WTC11 (cell line): ENCODE data around the gene INO80E. TPM values are rescaled to one million over a fixed set of nuclear protein-coding genes. Genes with fewer than 3 reads are reported as not detected.

Source experiments
- ATAC-seq: fragments of 200-7000 bp; cut with Tn5 transposase; 2 replicates; pipeline ENCODE4 v1.10.0; 2021; ENCODE audit warnings: mild to moderate bottlenecking, moderate library complexity
- CTCF ChIA-PET: fragments of 300-600 bp; sonication (Branson Sonifier 250); formaldehyde crosslinking; loops from one replicate; lab custom pipeline; 2021; ENCODE audit warnings: antibody characterized with exemption; lab: Charles Lee
- POLR2A ChIA-PET: fragments of 350-600 bp; sonication (Branson Sonifier 250); formaldehyde crosslinking; loops from one replicate; lab custom pipeline; 2021; ENCODE audit warnings: antibody characterized with exemption; lab: Charles Lee
- DNase-seq: peaks from one replicate; pipeline ENCODE4 v3.0.0; 2021; ENCODE audit warnings: low spot score
- H3K27ac Mint-ChIP-seq: 2 replicates; pipeline ENCODE4 v1.8.0; 2021; ENCODE audit warnings: mixed read lengths
- H3K27me3 Mint-ChIP-seq: 2 replicates; pipeline ENCODE4 v1.8.0; 2021; ENCODE audit warnings: low read depth, mild to moderate bottlenecking, moderate library complexity, mixed read lengths
- H3K36me3 Mint-ChIP-seq: 2 replicates; pipeline ENCODE4 v1.8.0; 2021; ENCODE audit warnings: mixed read lengths
- H3K4me1 Mint-ChIP-seq: 2 replicates; pipeline ENCODE4 v1.8.0; 2022; ENCODE audit warnings: mixed read lengths
- H3K4me3 Mint-ChIP-seq: 2 replicates; pipeline ENCODE4 v1.8.0; 2021; ENCODE audit warnings: mild to moderate bottlenecking, moderate library complexity, mixed read lengths
- H3K9me3 Mint-ChIP-seq: 2 replicates; pipeline ENCODE4 v1.8.0; 2021; ENCODE audit warnings: mixed read lengths
- ELF4 ChIP-seq: sonication (generic); formaldehyde crosslinking; IDR thresholded peaks from 2 replicates; pipeline ENCODE4 v1.8.1; 2022; ENCODE audit warnings: low read depth, mild to moderate bottlenecking, moderate library complexity, missing genetic modification reagents
- HMGXB4 ChIP-seq: sonication (generic); formaldehyde crosslinking; IDR thresholded peaks from 2 replicates; pipeline ENCODE4 v1.8.1; 2023; ENCODE audit warnings: mild to moderate bottlenecking, moderate library complexity, missing genetic modification reagents
- MXD4 ChIP-seq: fragments of 250-450 bp; sonication (Bioruptor Pico); IDR thresholded peaks from 2 replicates; pipeline ENCODE4 v1.8.0; 2021; ENCODE audit warnings: mild to moderate bottlenecking, moderate library complexity, borderline replicate concordance
- MYBL2 ChIP-seq: sonication (generic); formaldehyde crosslinking; IDR thresholded peaks from 2 replicates; pipeline ENCODE4 v1.8.1; 2023; ENCODE audit warnings: mild to moderate bottlenecking, moderate library complexity, missing genetic modification reagents
- TEAD1 ChIP-seq: sonication (generic); formaldehyde crosslinking; IDR thresholded peaks from 2 replicates; pipeline ENCODE4 v1.8.0; 2022; ENCODE audit warnings: mild to moderate bottlenecking, missing genetic modification reagents
- TEAD4 ChIP-seq: sonication (generic); formaldehyde crosslinking; IDR thresholded peaks from 2 replicates; pipeline ENCODE4 v1.8.0; 2022; ENCODE audit warnings: mild to moderate bottlenecking, missing genetic modification reagents
- ZNF121 ChIP-seq: sonication (generic); formaldehyde crosslinking; IDR thresholded peaks from 2 replicates; pipeline ENCODE4 v1.8.0; 2023; ENCODE audit warnings: missing genetic modification reagents
- ZNF219 ChIP-seq: sonication (generic); formaldehyde crosslinking; IDR thresholded peaks from 2 replicates; pipeline ENCODE4 v1.8.0; 2023; ENCODE audit warnings: missing genetic modification reagents, mild to moderate bottlenecking, borderline replicate concordance
- ZNF416 ChIP-seq: fragments of 250-450 bp; sonication (Bioruptor Pico); IDR thresholded peaks from 2 replicates; pipeline ENCODE4 v1.9.0; 2021; ENCODE audit warnings: mild to moderate bottlenecking, inconsistent platforms
- total RNA-seq: library from RNA; stranded (reverse); gene quantifications from 3 replicates; pipeline ENCODE4 v1.2.3, GENCODE V29; 2021
- TF ChIP-seq, protein P1 (sequence below): sonication (generic); formaldehyde crosslinking; IDR thresholded peaks from 2 replicates; pipeline ENCODE4 v1.8.0; 2023; ENCODE audit warnings: mild to moderate bottlenecking, missing genetic modification reagents
- TF ChIP-seq, protein P2 (sequence below): fragments of 200-600 bp; IDR thresholded peaks from 2 replicates; pipeline ENCODE4 v1.8.0; 2022; ENCODE audit warnings: antibody characterized with exemption
- TF ChIP-seq, protein P3 (sequence below): sonication (generic); formaldehyde crosslinking; IDR thresholded peaks from 2 replicates; pipeline ENCODE4 v1.8.1; 2023; ENCODE audit warnings: mild to moderate bottlenecking, missing genetic modification reagents
- TF ChIP-seq, protein P4 (sequence below): sonication (generic); formaldehyde crosslinking; IDR thresholded peaks from 2 replicates; pipeline ENCODE4 v1.8.0; 2023; ENCODE audit warnings: missing genetic modification reagents
- TF ChIP-seq, protein P5 (sequence below): fragments of 250-450 bp; sonication (Bioruptor Pico); IDR thresholded peaks from 2 replicates; pipeline ENCODE4 v1.9.0; 2021; ENCODE audit warnings: moderate library complexity, mild to moderate bottlenecking, inconsistent platforms, borderline replicate concordance
- TF ChIP-seq, protein P6 (sequence below): sonication (generic); formaldehyde crosslinking; IDR thresholded peaks from 2 replicates; pipeline ENCODE4 v1.8.1; 2023; ENCODE audit warnings: mild to moderate bottlenecking, missing genetic modification reagents, moderate library complexity

INO80E gene
- total RNA-seq, 1 experiment from 2014 or later, result 101 TPM

GRCh38 chr16:30004811-30005242 is 8.8 kb downstream of the INO80E start (continued):
- TF ChIP-seq, protein P1, sequence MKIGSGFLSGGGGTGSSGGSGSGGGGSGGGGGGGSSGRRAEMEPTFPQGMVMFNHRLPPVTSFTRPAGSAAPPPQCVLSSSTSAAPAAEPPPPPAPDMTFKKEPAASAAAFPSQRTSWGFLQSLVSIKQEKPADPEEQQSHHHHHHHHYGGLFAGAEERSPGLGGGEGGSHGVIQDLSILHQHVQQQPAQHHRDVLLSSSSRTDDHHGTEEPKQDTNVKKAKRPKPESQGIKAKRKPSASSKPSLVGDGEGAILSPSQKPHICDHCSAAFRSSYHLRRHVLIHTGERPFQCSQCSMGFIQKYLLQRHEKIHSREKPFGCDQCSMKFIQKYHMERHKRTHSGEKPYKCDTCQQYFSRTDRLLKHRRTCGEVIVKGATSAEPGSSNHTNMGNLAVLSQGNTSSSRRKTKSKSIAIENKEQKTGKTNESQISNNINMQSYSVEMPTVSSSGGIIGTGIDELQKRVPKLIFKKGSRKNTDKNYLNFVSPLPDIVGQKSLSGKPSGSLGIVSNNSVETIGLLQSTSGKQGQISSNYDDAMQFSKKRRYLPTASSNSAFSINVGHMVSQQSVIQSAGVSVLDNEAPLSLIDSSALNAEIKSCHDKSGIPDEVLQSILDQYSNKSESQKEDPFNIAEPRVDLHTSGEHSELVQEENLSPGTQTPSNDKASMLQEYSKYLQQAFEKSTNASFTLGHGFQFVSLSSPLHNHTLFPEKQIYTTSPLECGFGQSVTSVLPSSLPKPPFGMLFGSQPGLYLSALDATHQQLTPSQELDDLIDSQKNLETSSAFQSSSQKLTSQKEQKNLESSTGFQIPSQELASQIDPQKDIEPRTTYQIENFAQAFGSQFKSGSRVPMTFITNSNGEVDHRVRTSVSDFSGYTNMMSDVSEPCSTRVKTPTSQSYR (CRISPR knock-in tag), result no peak
- TF ChIP-seq ZNF219 (CRISPR knock-in tag) (no peak), ZNF416 (CRISPR knock-in tag) (no peak), MXD4 (CRISPR knock-in tag) (no peak), ZNF121 (no peak), MYBL2 (CRISPR knock-in tag) (no peak)
- TF ChIP-seq, protein P2, sequence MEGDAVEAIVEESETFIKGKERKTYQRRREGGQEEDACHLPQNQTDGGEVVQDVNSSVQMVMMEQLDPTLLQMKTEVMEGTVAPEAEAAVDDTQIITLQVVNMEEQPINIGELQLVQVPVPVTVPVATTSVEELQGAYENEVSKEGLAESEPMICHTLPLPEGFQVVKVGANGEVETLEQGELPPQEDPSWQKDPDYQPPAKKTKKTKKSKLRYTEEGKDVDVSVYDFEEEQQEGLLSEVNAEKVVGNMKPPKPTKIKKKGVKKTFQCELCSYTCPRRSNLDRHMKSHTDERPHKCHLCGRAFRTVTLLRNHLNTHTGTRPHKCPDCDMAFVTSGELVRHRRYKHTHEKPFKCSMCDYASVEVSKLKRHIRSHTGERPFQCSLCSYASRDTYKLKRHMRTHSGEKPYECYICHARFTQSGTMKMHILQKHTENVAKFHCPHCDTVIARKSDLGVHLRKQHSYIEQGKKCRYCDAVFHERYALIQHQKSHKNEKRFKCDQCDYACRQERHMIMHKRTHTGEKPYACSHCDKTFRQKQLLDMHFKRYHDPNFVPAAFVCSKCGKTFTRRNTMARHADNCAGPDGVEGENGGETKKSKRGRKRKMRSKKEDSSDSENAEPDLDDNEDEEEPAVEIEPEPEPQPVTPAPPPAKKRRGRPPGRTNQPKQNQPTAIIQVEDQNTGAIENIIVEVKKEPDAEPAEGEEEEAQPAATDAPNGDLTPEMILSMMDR, result no peak
- TF ChIP-seq, protein P3, sequence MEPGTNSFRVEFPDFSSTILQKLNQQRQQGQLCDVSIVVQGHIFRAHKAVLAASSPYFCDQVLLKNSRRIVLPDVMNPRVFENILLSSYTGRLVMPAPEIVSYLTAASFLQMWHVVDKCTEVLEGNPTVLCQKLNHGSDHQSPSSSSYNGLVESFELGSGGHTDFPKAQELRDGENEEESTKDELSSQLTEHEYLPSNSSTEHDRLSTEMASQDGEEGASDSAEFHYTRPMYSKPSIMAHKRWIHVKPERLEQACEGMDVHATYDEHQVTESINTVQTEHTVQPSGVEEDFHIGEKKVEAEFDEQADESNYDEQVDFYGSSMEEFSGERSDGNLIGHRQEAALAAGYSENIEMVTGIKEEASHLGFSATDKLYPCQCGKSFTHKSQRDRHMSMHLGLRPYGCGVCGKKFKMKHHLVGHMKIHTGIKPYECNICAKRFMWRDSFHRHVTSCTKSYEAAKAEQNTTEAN (CRISPR knock-in tag), result no peak
- TF ChIP-seq, protein P4, sequence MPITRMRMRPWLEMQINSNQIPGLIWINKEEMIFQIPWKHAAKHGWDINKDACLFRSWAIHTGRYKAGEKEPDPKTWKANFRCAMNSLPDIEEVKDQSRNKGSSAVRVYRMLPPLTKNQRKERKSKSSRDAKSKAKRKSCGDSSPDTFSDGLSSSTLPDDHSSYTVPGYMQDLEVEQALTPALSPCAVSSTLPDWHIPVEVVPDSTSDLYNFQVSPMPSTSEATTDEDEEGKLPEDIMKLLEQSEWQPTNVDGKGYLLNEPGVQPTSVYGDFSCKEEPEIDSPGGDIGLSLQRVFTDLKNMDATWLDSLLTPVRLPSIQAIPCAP (CRISPR knock-in tag), result no peak

DNA sequence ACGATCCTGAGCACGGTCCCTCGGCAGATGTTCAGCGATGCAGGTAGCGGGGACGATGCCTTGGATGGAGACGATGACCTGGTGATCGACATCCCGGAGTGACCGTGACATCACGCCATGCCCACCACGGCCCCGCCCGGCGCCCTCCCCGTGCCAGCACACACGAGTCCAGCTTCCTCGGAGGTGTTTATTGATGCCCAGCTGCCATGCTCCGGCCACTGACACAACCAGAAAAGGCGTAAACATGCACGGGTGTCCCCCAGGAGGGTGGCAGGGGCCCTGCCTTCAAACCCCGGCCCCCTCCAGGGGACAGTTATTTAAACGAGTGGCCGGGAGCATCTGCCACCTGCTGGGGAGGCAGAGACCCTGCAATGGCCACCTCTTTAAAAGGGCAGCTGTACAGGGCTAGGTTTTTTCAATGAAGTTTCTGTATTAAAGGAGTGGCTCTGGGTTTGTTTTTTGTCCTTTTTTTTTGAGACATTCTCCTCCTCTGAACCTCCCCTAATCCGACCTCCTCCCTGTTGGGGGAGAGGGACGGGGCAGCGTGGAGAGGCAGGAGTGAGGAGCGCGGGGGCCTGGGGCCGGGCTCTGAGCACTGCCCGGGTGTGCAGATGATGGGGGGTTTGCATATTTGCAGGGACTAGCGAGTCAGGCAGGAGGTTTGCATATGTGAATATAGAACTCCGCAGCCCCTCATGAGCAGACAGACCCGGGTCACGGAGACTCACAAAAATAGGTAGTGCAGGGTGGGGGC is 9.5 kb downstream of the INO80E start:
- Mint-ChIP-seq H3K27me3 (peaks cover 10% of the 10 kb centered on the region), H3K36me3 (peaks cover 9% of the 10 kb centered on the region), H3K27ac (no peak overlapping the region), H3K9me3 (no peaks in the 10 kb centered on the region), H3K4me3 (no peak overlapping the region), H3K4me1 (peaks cover 16% of the 10 kb centered on the region)
- TF ChIP-seq TEAD4 (CRISPR knock-in tag), result no peak
- TF ChIP-seq, protein P5, sequence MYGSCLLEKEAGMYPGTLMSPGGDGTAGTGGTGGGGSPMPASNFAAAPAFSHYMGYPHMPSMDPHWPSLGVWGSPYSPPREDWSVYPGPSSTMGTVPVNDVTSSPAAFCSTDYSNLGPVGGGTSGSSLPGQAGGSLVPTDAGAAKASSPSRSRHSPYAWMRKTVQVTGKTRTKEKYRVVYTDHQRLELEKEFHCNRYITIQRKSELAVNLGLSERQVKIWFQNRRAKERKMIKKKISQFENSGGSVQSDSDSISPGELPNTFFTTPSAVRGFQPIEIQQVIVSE, result no peak
- TF ChIP-seq, protein P6, sequence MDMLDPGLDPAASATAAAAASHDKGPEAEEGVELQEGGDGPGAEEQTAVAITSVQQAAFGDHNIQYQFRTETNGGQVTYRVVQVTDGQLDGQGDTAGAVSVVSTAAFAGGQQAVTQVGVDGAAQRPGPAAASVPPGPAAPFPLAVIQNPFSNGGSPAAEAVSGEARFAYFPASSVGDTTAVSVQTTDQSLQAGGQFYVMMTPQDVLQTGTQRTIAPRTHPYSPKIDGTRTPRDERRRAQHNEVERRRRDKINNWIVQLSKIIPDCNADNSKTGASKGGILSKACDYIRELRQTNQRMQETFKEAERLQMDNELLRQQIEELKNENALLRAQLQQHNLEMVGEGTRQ, result no peak
- no peak for TF ChIP-seq ELF4 (CRISPR knock-in tag)
- TF ChIP-seq TEAD1 (CRISPR knock-in tag), result no peak
- no peak for TF ChIP-seq HMGXB4
- TF ChIP-seq, protein P2, result peak; percentile 50; the same call in 1 of the 2 replicates
- DNase-seq (no peak), ATAC-seq (peak; percentile 14)
- ChIA-PET POLR2A (no interaction called here), CTCF (interaction anchor here (0.6 to 2.4 kb wide), 16 partner anchors 8 to 314 kb away, joined by 3 to 24 read pairs (median 4); partner anchors contain the start of genes KIF22, PAGR1, TAOK2 and TLCD3B)
